GM12878 (cell line): ENCODE data around the gene KRT28.

ENCODE experiments used
- CREB1 ChIP-seq: IDR thresholded peaks from 2 replicates; pipeline ENCODE4 v1.6.1; 2012; ENCODE audit warnings: low read depth, mild to moderate bottlenecking, inconsistent platforms
- DPF2 ChIP-seq: fragments of 450-650 bp; IDR thresholded peaks from 2 replicates; pipeline ENCODE4 v1.6.1; 2017; ENCODE audit warnings: mild to moderate bottlenecking
- EGR1 ChIP-seq, 2 experiments: IDR thresholded peaks; 1 replicate in 1 of 2; 2 replicates in 1 of 2; pipeline ENCODE4 v1.6.1; 2011 to 2012; ENCODE audit warnings: low read depth in 2 of 2, low read length in 2 of 2, borderline replicate concordance in 1 of 2, mild to moderate bottlenecking in 1 of 2, moderate library complexity in 1 of 2
- ZNF24 ChIP-seq: fragments of 450-650 bp; IDR thresholded peaks from 2 replicates; pipeline ENCODE4 v1.6.1; 2017; ENCODE audit warnings: antibody characterized with exemption, mild to moderate bottlenecking
- TF ChIP-seq, protein P1 (sequence below), 3 experiments: IDR thresholded peaks in 2 of 3; conservative IDR thresholded peaks in 1 of 3; 2 replicates each; pipeline ENCODE4 v1.5.1; 2011; ENCODE audit warnings: low read depth in 3 of 3, low read length in 3 of 3, mild to moderate bottlenecking in 3 of 3, control low read depth in 2 of 3, moderate library complexity in 2 of 3, inconsistent platforms in 1 of 3, mixed read lengths in 1 of 3; ENCODE audit not compliant: control insufficient read depth in 2 of 3, insufficient read depth in 1 of 3; ENCODE audit errors: extremely low read depth in 1 of 3
- TF ChIP-seq, protein P2 (sequence below): fragments of 450-650 bp; formaldehyde crosslinking; IDR thresholded peaks from 2 replicates; pipeline ENCODE4 v1.5.0; 2022; ENCODE audit warnings: mild to moderate bottlenecking, missing genetic modification characterization

DNA sequence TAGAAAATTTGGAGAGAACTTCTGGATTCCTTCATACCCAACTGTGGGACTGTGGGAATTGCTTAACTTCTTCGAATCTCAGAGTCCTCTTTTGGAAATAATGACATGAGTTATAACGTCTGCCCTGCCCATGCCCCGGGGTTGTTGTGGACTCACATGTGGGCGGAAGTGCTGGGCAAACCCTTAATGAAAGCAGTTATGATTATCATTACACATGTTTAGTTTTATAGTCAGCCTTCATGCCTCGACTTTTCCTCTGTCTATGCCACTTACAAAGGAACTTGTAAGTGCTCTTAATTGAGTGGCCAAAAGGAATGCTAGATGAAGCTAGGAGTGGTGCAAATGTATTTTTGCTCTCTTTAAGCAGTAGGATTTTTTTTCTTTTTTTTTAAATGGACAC, 21.3 kb downstream of the KRT28 start:
- TF ChIP-seq, protein P1, sequence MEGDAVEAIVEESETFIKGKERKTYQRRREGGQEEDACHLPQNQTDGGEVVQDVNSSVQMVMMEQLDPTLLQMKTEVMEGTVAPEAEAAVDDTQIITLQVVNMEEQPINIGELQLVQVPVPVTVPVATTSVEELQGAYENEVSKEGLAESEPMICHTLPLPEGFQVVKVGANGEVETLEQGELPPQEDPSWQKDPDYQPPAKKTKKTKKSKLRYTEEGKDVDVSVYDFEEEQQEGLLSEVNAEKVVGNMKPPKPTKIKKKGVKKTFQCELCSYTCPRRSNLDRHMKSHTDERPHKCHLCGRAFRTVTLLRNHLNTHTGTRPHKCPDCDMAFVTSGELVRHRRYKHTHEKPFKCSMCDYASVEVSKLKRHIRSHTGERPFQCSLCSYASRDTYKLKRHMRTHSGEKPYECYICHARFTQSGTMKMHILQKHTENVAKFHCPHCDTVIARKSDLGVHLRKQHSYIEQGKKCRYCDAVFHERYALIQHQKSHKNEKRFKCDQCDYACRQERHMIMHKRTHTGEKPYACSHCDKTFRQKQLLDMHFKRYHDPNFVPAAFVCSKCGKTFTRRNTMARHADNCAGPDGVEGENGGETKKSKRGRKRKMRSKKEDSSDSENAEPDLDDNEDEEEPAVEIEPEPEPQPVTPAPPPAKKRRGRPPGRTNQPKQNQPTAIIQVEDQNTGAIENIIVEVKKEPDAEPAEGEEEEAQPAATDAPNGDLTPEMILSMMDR (IDR thresholded peaks at IDR 0.05 in 2 of 3, conservative IDR thresholded peaks at IDR 0.05 in 1 of 3; ENCODE audit: control insufficient read depth in 2 of 3, extremely low read depth in 1 of 3, insufficient read depth in 1 of 3, low read depth in 3 of 3, low read length in 3 of 3): no peak
- TF ChIP-seq CREB1 (no peak), DPF2 (no peak), ZNF24 (no peak), EGR1 (IDR thresholded peaks at IDR 0.05; ENCODE audit: borderline replicate concordance in 1 of 2, low read depth in 2 of 2, low read length in 2 of 2) (no peak)
- TF ChIP-seq, protein P2, sequence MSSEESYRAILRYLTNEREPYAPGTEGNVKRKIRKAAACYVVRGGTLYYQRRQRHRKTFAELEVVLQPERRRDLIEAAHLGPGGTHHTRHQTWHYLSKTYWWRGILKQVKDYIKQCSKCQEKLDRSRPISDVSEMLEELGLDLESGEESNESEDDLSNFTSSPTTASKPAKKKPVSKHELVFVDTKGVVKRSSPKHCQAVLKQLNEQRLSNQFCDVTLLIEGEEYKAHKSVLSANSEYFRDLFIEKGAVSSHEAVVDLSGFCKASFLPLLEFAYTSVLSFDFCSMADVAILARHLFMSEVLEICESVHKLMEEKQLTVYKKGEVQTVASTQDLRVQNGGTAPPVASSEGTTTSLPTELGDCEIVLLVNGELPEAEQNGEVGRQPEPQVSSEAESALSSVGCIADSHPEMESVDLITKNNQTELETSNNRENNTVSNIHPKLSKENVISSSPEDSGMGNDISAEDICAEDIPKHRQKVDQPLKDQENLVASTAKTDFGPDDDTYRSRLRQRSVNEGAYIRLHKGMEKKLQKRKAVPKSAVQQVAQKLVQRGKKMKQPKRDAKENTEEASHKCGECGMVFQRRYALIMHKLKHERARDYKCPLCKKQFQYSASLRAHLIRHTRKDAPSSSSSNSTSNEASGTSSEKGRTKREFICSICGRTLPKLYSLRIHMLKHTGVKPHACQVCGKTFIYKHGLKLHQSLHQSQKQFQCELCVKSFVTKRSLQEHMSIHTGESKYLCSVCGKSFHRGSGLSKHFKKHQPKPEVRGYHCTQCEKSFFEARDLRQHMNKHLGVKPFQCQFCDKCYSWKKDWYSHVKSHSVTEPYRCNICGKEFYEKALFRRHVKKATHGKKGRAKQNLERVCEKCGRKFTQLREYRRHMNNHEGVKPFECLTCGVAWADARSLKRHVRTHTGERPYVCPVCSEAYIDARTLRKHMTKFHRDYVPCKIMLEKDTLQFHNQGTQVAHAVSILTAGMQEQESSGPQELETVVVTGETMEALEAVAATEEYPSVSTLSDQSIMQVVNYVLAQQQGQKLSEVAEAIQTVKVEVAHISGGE (CRISPR knock-in tag): no peak
